ENCODE measurements around the gene USP7.
A peak's percentile ranks its signal among the peaks of the same experiment; 100 is the strongest.
"Not testable (repeated sequence)": the region's sequence is repeated elsewhere in the genome, so short reads cannot be mapped to it uniquely, and the experiment has no call there.

USP7 gene

DNA sequence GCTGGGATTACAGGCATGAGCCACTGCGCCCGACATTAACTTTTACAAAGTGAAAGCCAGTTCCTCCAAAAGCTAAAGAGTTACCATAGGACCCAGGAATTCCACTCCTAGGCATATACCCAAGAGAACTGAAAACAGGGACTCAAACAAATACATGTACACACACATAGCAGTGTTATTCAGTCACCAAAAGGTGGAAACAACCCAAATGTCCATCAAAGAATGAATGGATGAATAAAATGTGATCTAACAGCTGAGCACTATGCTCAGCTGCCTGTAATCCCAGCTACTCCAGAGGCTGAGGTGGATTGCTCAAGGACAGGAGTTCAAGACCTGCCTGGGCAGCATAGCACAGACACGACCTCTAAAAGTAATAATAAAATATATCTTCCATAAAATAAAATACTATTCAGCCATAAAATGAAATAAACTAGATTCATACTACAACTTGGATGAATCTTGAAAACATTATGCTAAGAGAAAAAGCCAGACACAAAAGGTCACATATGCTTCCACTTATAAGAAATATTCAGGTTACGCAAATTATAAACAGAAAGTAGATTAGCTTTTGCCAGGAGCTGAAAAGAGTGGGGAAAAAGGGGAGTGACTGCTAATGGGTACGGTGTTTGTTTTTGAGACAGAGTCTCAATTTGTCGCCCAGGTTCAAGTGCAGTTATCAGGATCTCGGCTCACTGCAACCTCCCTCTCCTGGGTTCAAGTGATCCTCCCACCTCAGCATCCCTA is 9.3 kb upstream of the USP7 start:
- DNase-seq (ENCODE audit: low read depth in 2 of 2): no peak

- DNase-seq (ENCODE audit: low read depth in 2 of 2): no peak
These were observed 7.7 kb upstream of the USP7 start for GRCh38 chr16:8971416-8971815.

GRCh38 chr16:8969202-8969897 is 5.6 kb upstream of the USP7 start:
- not testable (repeated sequence) for DNase-seq (ENCODE audit: low read depth in 2 of 2)

DNA sequence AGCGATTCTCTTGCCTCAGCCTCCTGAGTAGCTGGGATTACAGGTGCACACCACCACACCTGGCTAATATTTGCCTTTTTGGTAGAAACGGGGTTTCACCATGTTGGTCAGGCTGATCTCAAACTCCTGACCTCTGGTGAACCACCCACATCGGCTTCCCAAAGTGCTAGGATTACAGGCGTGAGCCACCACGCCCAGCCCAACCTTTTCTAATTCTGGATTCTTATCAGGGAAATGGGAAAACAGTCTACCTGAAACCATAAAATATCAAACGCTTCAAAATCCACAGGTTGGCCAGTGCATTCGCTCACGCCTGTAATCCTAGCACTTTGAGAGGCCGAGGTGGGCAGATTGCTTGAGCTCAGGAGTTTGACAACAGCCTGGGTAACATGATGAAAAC is 4.3 kb upstream of the USP7 start:
- not testable (repeated sequence) for DNase-seq (ENCODE audit: low read depth in 2 of 2)

DNA sequence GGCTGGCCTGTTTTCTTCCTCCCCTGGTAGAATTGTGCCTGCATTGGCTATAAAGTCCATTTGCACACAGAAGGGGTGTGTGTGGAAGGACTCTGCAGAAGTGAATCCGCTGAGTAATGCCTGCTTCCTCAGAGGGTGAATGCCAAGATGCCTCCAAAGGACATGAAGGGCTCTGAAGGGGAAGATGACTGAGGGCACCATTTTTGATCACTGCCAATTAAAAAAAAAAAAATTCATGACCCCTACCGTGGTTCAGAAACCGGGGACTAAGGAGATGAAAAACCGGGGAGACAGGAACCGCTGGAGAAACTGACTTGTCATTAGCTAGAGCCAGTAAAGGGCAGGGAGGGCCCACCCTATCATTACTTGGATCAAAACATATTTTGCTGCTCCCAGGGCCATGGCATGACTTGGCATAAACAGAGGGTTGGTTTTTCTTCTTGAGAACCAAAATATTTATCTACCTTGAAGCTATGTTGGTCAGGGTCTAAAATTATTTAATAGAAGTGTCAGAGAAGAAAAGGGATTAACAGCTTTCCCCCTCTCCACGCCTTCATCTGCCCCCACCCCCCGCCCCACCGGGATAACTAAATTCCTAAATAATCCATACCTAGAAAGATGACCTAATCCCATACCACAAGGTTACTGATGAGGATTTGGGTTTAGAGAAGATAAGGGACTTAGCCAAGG is 3.6 kb upstream of the USP7 start:
- no peak for DNase-seq (ENCODE audit: low read depth in 2 of 2)

DNA sequence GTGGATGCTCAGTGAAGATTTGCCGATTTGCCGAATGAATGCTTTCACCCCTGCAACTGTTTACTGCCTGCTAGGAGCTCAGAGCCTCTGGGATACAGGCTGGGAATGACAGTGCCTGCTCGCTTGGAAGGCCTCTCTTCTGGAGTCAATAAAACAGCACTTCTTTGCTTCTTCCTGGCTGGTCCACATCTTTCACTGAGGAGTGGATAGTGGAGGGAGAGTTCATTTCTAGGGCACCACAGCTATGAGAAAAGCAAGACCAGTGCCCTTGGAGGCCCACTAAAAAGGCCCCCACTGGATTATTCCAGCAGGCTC is 3.1 kb upstream of the USP7 start:
- no peak for DNase-seq (ENCODE audit: low read depth in 2 of 2)

- no peak for DNase-seq (ENCODE audit: low read depth in 2 of 2)
These were observed 756 bp upstream of the USP7 start for GRCh38 chr16:8964462-8964861.

DNA sequence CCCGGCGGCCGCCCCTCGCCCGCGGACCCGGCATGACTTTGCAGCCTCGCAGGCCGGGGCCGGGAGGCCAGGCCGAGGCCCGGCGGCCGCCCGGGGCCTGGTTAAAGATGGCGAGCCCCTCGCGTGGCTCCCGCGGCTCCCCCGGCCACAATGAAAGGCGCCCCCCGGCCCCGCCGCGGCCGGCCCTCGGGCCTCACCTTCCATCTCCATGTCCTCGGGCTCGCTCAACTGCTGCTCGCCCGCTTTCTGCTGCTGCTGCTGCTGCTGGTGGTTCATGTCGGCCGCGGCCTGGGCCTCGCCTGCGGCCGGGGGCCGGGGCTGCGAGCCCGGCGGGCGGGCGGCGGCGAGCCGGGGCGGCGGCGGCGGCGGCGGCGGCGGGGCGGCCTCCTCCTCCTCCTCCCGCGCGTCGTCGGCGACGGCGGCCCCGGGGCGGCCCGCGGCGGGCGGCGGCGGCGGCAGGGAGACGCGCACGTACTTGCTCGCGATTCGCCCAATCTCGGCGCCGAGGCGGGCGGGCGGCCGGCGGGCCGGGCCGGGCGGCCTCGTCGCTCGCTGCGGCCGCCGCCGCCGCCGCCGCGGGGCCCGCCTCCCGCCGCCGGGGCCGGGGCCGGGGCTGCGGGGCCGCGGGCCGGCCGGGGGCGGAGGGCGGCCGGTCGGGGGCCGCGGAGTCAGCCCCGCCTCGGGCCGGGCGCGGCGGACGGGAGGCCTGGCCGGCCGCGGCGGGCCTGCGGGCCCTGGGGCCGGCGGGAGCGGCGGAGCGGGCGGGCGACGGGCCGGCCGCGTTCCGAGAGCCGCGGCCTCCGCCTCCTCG is 491 bp downstream of the USP7 start:
- no peak for DNase-seq (ENCODE audit: low read depth in 2 of 2)

- DNase-seq (ENCODE audit: low read depth in 2 of 2): peak in 1 of 2 donors; percentile 20
These were observed 1.2 kb downstream of the USP7 start for GRCh38 chr16:8962393-8963009.

- no peak for DNase-seq (ENCODE audit: low read depth in 2 of 2)
These were observed 1.8 kb downstream of the USP7 start for GRCh38 chr16:8961811-8962390.

DNA sequence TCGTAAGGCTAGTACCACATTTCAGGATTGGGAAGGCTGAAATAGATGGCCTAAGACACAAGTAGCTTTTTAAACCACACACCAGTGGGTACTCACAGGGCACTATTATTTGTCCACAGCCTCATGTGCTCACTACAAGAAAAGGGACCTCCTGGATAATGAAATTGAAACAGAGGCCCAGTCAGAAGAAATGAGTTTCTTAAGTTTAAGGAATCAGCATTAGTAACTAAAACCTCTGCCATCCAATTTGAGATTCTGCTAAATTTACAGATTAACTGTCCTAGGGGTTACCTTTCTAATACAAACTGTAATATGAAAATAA is 3.0 kb downstream of the USP7 start:
- DNase-seq (ENCODE audit: low read depth in 2 of 2): no peak

GRCh38 chr16:8959921-8960787 is 3.6 kb downstream of the USP7 start:
- no peak for DNase-seq (ENCODE audit: low read depth in 2 of 2)

DNA sequence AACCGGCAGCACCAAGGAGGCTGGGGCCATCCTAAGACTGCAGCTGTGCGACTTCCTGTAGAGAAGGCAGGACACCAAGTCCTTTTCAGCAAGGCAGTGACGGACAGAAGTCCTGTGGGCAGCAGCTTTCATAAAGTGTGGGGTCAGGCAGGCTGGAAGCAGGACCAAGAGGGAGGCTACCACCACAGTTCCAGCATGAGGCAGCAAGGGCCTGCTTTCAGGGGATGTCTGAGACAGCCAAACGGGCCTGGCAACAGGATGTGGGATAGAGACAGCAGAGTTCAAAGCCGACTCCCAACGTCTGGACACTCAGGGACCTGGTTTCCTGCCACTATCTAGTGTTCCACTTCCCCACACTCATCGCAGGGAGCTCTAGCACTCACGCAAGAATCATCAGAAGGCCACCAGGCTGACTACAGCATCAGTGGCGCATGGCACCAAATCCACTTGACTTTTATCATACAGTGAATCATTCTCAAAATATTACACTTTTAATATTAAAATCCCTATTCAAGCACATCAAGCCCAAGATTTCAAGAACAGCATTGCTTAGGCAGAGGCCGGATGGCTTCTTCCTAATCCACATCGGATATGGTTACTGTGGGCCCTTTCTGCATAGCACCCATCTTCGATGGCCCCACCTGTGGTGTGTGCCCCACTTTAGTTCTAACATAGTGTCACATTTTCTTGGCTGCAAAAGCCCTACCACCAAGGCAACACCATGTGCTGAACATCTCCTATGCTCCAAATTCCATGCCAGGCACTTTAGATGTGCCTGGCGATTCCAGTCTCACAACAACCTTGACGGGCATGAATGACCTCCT is 5.2 kb downstream of the USP7 start:
- DNase-seq (ENCODE audit: low read depth in 2 of 2): no peak

- no peak for DNase-seq (ENCODE audit: low read depth in 2 of 2)
These were observed 6.1 kb downstream of the USP7 start for GRCh38 chr16:8957509-8958157.

DNA sequence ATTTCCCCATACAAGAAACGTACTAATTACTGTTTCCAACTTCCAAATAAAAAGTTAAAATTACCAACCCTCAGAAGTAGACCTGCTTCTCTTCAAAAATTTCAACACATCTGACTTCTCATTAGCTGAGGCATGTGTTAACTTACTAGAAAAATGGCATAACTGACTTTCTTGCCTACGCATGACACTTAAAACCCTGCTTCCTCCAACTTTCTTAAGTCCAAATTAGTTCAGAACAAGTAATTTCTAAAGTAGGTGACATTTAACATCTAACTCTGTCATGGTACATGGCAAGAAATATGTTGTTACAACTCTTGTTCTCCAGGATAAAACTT is 6.7 kb downstream of the USP7 start:
- no peak for DNase-seq (ENCODE audit: low read depth in 2 of 2)

- no peak for DNase-seq (ENCODE audit: low read depth in 2 of 2)
These were observed 7.2 kb downstream of the USP7 start for GRCh38 chr16:8956265-8957062.

GRCh38 chr16:8955828-8956227 is 7.9 kb downstream of the USP7 start:
- DNase-seq (ENCODE audit: low read depth in 2 of 2): no peak

DNA sequence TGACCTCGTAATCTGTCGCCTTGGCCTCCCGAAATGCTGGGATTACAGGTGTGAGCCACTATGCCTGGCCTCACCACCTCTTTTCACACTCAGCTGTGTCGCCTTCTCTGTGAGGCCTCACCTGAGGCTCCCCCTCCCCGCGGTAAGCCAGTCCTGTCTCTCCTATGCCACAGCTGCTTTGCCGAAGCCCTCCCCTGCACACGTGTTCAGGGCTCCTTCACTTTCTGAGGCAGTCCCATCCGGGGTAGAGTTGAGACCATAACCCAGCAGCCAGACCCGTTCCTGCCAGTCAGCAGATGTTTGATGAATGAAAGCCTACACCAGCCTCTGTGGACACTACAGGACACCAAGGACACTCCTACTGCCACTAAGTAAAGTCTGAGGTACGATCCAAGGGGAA is 10.6 kb downstream of the USP7 start:
- no peak for DNase-seq (ENCODE audit: low read depth in 2 of 2)

Data from activated CD4-positive, alpha-beta T cell treated with anti-CD3 and anti-CD28 coated beads for 24 hours (primary cell).